H1 (cell line): ENCODE measurements around the gene C17orf113.

Source experiments
- CBX5 ChIP-seq: fragments of 300-800, 300-1000 bp; sonication (generic); IDR thresholded peaks from 2 replicates; pipeline ENCODE4 v1.7.1; 2016; ENCODE audit warnings: antibody characterized with exemption, low read length, low read depth
- CBX8 ChIP-seq: fragments of 300-800, 300-1000 bp; sonication (generic); IDR thresholded peaks from 2 replicates; pipeline ENCODE4 v1.7.1; 2016; ENCODE audit warnings: low read depth, low read length, borderline replicate concordance
- CTCF ChIP-seq, 3 experiments: IDR thresholded peaks; 1 replicate in 2 of 3; 2 replicates in 1 of 3; pipeline versions ENCODE4 v1.5.1 to v1.6.1; 2011; ENCODE audit warnings: low read length in 3 of 3, mild to moderate bottlenecking in 3 of 3, inconsistent platforms in 2 of 3, low read depth in 1 of 3, moderate library complexity in 1 of 3; ENCODE audit not compliant: insufficient read depth in 1 of 3; ENCODE audit errors: control extremely low read depth in 1 of 3
- EP300 ChIP-seq, 2 experiments: IDR thresholded peaks; 1 replicate in 1 of 2; 2 replicates in 1 of 2; pipeline ENCODE4 v1.6.1; 2011 to 2012; ENCODE audit warnings: low read depth in 2 of 2, low read length in 2 of 2, mild to moderate bottlenecking in 2 of 2, borderline replicate concordance in 1 of 2, inconsistent platforms in 1 of 2, moderate library complexity in 1 of 2
- KDM1A ChIP-seq: fragments of 200-600, 300-600 bp; sonication (generic); IDR thresholded peaks from 2 replicates; pipeline ENCODE4 v1.7.1; 2016; ENCODE audit warnings: mild to moderate bottlenecking, low read length, borderline replicate concordance
- MAX ChIP-seq: IDR thresholded peaks from 2 replicates; pipeline ENCODE4 v1.6.1; 2012; ENCODE audit warnings: inconsistent platforms
- POLR2A ChIP-seq, 2 experiments: IDR thresholded peaks; 1 replicate in 1 of 2; 2 replicates in 1 of 2; pipeline ENCODE4 v1.6.1; 2011; ENCODE audit warnings: low read depth in 2 of 2, low read length in 2 of 2, mild to moderate bottlenecking in 2 of 2; ENCODE audit errors: control extremely low read depth in 1 of 2
- SP1 ChIP-seq: IDR thresholded peaks from 2 replicates; pipeline ENCODE4 v1.6.1; 2011; ENCODE audit warnings: low read depth, low read length
- USF2 ChIP-seq: IDR thresholded peaks from 2 replicates; pipeline ENCODE4 v1.6.1; 2011; ENCODE audit warnings: low read length, improper control_type of control experiment
- ZNF274 ChIP-seq: IDR thresholded peaks from 2 replicates; pipeline ENCODE4 v1.7.0; 2012; ENCODE audit warnings: low read length, borderline replicate concordance; ENCODE audit errors: extremely low read depth

- no peak for TF ChIP-seq POLR2A (IDR thresholded peaks at IDR 0.05; ENCODE audit: control extremely low read depth in 1 of 2, low read depth in 2 of 2, low read length in 2 of 2)
- no peak for TF ChIP-seq CTCF (IDR thresholded peaks at IDR 0.05; ENCODE audit: control extremely low read depth in 1 of 3, insufficient read depth in 1 of 3, low read depth in 1 of 3, low read length in 3 of 3)
- TF ChIP-seq SP1: no peak
- no peak for TF ChIP-seq USF2
- TF ChIP-seq CBX5: no peak
- TF ChIP-seq ZNF274: no peak
- TF ChIP-seq EP300 (IDR thresholded peaks at IDR 0.05; ENCODE audit: borderline replicate concordance in 1 of 2, low read depth in 2 of 2, low read length in 2 of 2): no peak
- TF ChIP-seq CBX8: no peak
- TF ChIP-seq MAX: no peak
- TF ChIP-seq KDM1A: no peak
These were observed 9.6 kb downstream of the C17orf113 start for GRCh38 chr17:42040818-42041217.
